SK-N-SH (cell line): Measurements from ENCODE around the gene DYRK2. TPM values are rescaled to one million over a fixed set of nuclear protein-coding genes. Genes with fewer than 3 reads are reported as not detected.

Experiments used
- CTCF ChIA-PET: fragments of 300-600, 350-600 bp; formaldehyde crosslinking; extraction: SDS; loops from one replicate; lab custom pipeline; 2021; lab: Yijun Ruan, JAX
- POLR2A ChIA-PET: fragments of 350-600 bp; sonication (Branson Sonifier 250); formaldehyde crosslinking; extraction: SDS; loops from one replicate; lab custom pipeline; 2020; ENCODE audit warnings: antibody characterized with exemption, inconsistent platforms; lab: Yijun Ruan, JAX
- DNase-seq: peaks from one replicate; pipeline ENCODE4 v3.0.0; 2012
- H2AFZ ChIP-seq: fragments of 200-600 bp; sonication (generic); 2 replicates; pipeline ENCODE4 v1.8.1; 2016; ENCODE audit warnings: antibody characterized with exemption, mild to moderate bottlenecking, low read depth
- H3F3A ChIP-seq: fragments of 200-600 bp; sonication (generic); replicated peaks from 2 replicates; pipeline ENCODE3; 2016; ENCODE audit warnings: antibody characterized with exemption, mild to moderate bottlenecking; ENCODE audit not compliant: insufficient read depth
- H3K27ac ChIP-seq, 2 experiments: fragments of 200-500 bp in 1 of 2; fragments of 200-600 bp in 1 of 2; sonication (Bioruptor generic) in 1 of 2; sonication (generic), shearing (Covaris generic) in 1 of 2; 2 replicates each; pipeline versions ENCODE4 v1.5.1 to v1.6.1; 2014 to 2016; ENCODE audit warnings: low read depth in 2 of 2, inconsistent platforms in 1 of 2, low read length in 1 of 2, mild to moderate bottlenecking in 1 of 2, mixed read lengths in 1 of 2
- H3K27me3 ChIP-seq: fragments of 200-600 bp; sonication (generic), shearing (Covaris generic); 2 replicates; pipeline ENCODE4 v1.6.1; 2016; ENCODE audit warnings: mixed run types; ENCODE audit not compliant: insufficient read depth
- H3K36me3 ChIP-seq, 2 experiments: fragments of 200-500 bp in 1 of 2; fragments of 200-600 bp in 1 of 2; sonication (Bioruptor generic) in 1 of 2; sonication (generic) in 1 of 2; replicated peaks in 1 of 2; 2 replicates each; pipeline versions ENCODE3 to v1.5.1; 2014 to 2016; ENCODE audit warnings: low read length in 1 of 2, mild to moderate bottlenecking in 1 of 2; ENCODE audit not compliant: insufficient read depth in 2 of 2, control insufficient read depth in 1 of 2
- H3K4me1 ChIP-seq, 2 experiments: fragments of 200-500 bp in 1 of 2; fragments of 200-600 bp in 1 of 2; sonication (Bioruptor generic) in 1 of 2; sonication (generic), shearing (Covaris generic) in 1 of 2; 2 replicates each; pipeline versions ENCODE4 v1.5.1 to v1.6.1; 2014 to 2016; ENCODE audit warnings: low read depth in 1 of 2, low read length in 1 of 2, mixed run types in 1 of 2; ENCODE audit not compliant: insufficient read depth in 2 of 2, control insufficient read depth in 1 of 2
- H3K4me2 ChIP-seq: fragments of 200-600 bp; sonication (generic), shearing (Covaris generic); 2 replicates; pipeline ENCODE4 v1.6.1; 2017; ENCODE audit warnings: mixed run types
- H3K4me3 ChIP-seq, 2 experiments: fragments of 200-500 bp in 1 of 2; fragments of 200-600 bp in 1 of 2; sonication (Bioruptor generic) in 1 of 2; sonication (generic), shearing (Covaris generic) in 1 of 2; 2 replicates each; pipeline versions ENCODE4 v1.5.1 to v1.8.1; 2014 to 2016; ENCODE audit warnings: low read depth in 2 of 2, inconsistent platforms in 1 of 2, low read length in 1 of 2, mild to moderate bottlenecking in 1 of 2, mixed read lengths in 1 of 2, moderate library complexity in 1 of 2
- H3K79me2 ChIP-seq: fragments of 200-600 bp; sonication (generic); 2 replicates; pipeline ENCODE4 v1.8.1; 2017; ENCODE audit warnings: mild to moderate bottlenecking; ENCODE audit not compliant: insufficient read depth
- H3K9ac ChIP-seq: fragments of 200-600 bp; sonication (generic); 2 replicates; pipeline ENCODE4 v1.6.1; 2017; ENCODE audit warnings: mixed run types
- H3K9me2 ChIP-seq: fragments of 200-600 bp; sonication (generic); 2 replicates; pipeline ENCODE4 v1.6.1; 2017; ENCODE audit warnings: mixed run types
- H3K9me3 ChIP-seq: fragments of 200-600 bp; sonication (generic); 2 replicates; pipeline ENCODE4 v1.6.1; 2017; ENCODE audit warnings: mixed run types, mild to moderate bottlenecking, moderate library complexity
- H4K20me1 ChIP-seq: fragments of 200-600 bp; sonication (generic); 2 replicates; pipeline ENCODE4 v1.6.1; 2017; ENCODE audit warnings: mild to moderate bottlenecking, mixed run types; ENCODE audit not compliant: insufficient read depth
- EP300 ChIP-seq, 2 experiments: IDR thresholded peaks; 2 replicates each; pipeline versions ENCODE4 v1.4.0 to v1.6.1; 2012; ENCODE audit warnings: borderline replicate concordance in 1 of 2, low read depth in 1 of 2, low read length in 1 of 2
- EZH2phosphoT487 ChIP-seq: fragments of 200-600 bp; sonication (generic); IDR thresholded peaks from 2 replicates; pipeline ENCODE4 v1.6.1; 2017; ENCODE audit warnings: low read depth, mixed run types, mild to moderate bottlenecking, antibody characterized with exemption, moderate library complexity, borderline replicate concordance
- FOXM1 ChIP-seq: IDR thresholded peaks from 2 replicates; pipeline ENCODE4 v1.4.0; 2012; ENCODE audit warnings: low read depth, mild to moderate bottlenecking
- MEF2A ChIP-seq: IDR thresholded peaks from 2 replicates; pipeline ENCODE4 v1.4.0; 2012; ENCODE audit warnings: low read depth, borderline replicate concordance
- MXI1 ChIP-seq: IDR thresholded peaks from 2 replicates; pipeline ENCODE4 v1.6.1; 2012; ENCODE audit warnings: mild to moderate bottlenecking, low read depth, low read length, improper control_type of control experiment
- NFIC ChIP-seq: IDR thresholded peaks from 2 replicates; pipeline ENCODE4 v1.4.0; 2012; ENCODE audit warnings: borderline replicate concordance
- RCOR1 ChIP-seq: fragments of 150-350 bp; IDR thresholded peaks from 2 replicates; pipeline ENCODE4 v1.6.1; 2017; ENCODE audit warnings: antibody characterized with exemption, low read length
- RXRA ChIP-seq: IDR thresholded peaks from 2 replicates; pipeline ENCODE4 v1.4.0; 2012; ENCODE audit warnings: low read depth, mild to moderate bottlenecking, borderline replicate concordance
- SIN3A ChIP-seq: IDR thresholded peaks from 2 replicates; pipeline ENCODE4 v1.6.1; 2012; ENCODE audit warnings: low read depth, mild to moderate bottlenecking, low read length, moderate library complexity, borderline replicate concordance
- TCF12 ChIP-seq: IDR thresholded peaks from 2 replicates; pipeline ENCODE4 v1.4.0; 2012
- YY1 ChIP-seq: IDR thresholded peaks from 2 replicates; pipeline ENCODE4 v1.4.0; 2012; ENCODE audit warnings: low read depth, mild to moderate bottlenecking
- WGBS: methylation state at CpG from one replicate; pipeline ENCODE4 v1.1.6; 2017; ENCODE audit warnings: low lambda C conversion rate; 5-methylcytosine and 5-hydroxymethylcytosine counted together
- polyA plus RNA-seq, 3 experiments: library from polyadenylated mRNA; depleted of rRNA; stranded (reverse); fragments of >200 nt; gene quantifications; 2 replicates each; pipeline ENCODE4 v1.2.3, GENCODE V29; 2012
- TF ChIP-seq, protein P1 (sequence below): IDR thresholded peaks from 2 replicates; pipeline ENCODE4 v1.4.0; 2012; ENCODE audit warnings: low read depth, borderline replicate concordance
- TF ChIP-seq, protein P2 (sequence below): fragments of 200-600 bp; sonication (generic); IDR thresholded peaks from 2 replicates; pipeline ENCODE4 v1.6.1; 2017; ENCODE audit warnings: antibody characterized with exemption, mild to moderate bottlenecking, moderate library complexity
- TF ChIP-seq, protein P3 (sequence below): IDR thresholded peaks from 2 replicates; pipeline ENCODE4 v1.6.1; 2012; ENCODE audit warnings: mild to moderate bottlenecking, low read depth, low read length, moderate library complexity
- TF ChIP-seq, protein P4 (sequence below): IDR thresholded peaks from 2 replicates; pipeline ENCODE4; 2012
- TF ChIP-seq, protein P5 (sequence below): fragments of 150-350 bp; IDR thresholded peaks from 2 replicates; pipeline ENCODE4 v1.6.1; 2016; ENCODE audit warnings: mild to moderate bottlenecking, low read depth, low read length
- TF ChIP-seq, protein P6 (sequence below): IDR thresholded peaks from 2 replicates; pipeline ENCODE4 v1.4.0; 2012; ENCODE audit warnings: low read depth
- TF ChIP-seq, protein P7 (sequence below): IDR thresholded peaks from 2 replicates; pipeline ENCODE4 v1.4.0; 2012; ENCODE audit warnings: low read depth, borderline replicate concordance

The DYRK2 gene
- polyA plus RNA-seq, 1 of the 3 experiments (the other 2 are of a cell fraction), result 48.8 TPM

DNA sequence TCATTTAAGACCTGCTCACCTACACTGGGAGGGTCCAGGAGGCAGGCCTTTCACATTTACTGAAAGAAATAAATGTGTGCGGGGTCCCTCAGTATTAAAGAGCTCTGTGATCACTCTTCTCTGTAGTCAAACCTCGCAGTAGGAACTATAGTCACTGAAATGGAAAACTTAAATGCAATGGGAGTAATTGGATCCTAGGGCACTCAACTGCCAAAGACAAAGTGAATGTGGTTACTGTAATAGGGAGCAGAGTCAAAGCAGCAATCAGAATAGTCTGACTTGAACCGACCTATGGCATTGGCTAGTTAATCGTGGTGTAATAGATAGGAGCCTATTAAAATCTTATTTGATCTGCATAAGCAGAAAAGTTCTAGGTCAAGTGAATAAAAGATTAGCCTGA, 26.6 kb upstream of the DYRK2 start:
- Histone ChIP-seq H3K79me2 (no peaks in the 10 kb centered on the region), H3K4me2 (no peak overlapping the region), H3K9me2 (no peaks in the 10 kb centered on the region), H4K20me1 (no peaks in the 10 kb centered on the region), H3K27ac (no peak overlapping the region), H3K4me3 (no peak overlapping the region), H3K27me3 (no peaks in the 10 kb centered on the region), H3F3A (no peaks in the 10 kb centered on the region), H3K9me3 (no peaks in the 10 kb centered on the region), H3K36me3 (no peaks in the 10 kb centered on the region), H2AFZ (no peak overlapping the region), H3K4me1 (no peaks in the 10 kb centered on the region; a peak in 1 of 4 replicates), H3K9ac (no peak overlapping the region)
- 79% methylated on average over 4 of the region's 4 CpGs for WGBS
- DNase-seq, result no peak
- ChIA-PET POLR2A (no interaction called here), CTCF (no interaction called here)
- TF ChIP-seq EP300 (IDR thresholded peaks at IDR 0.05; ENCODE audit: borderline replicate concordance in 1 of 2, low read depth in 1 of 2, low read length in 1 of 2) (no peak), FOXM1 (no peak), SIN3A (no peak), RXRA (no peak), MXI1 (no peak), NFIC (no peak), YY1 (no peak), MEF2A (no peak), TCF12 (no peak), EZH2phosphoT487 (no peak), RCOR1 (no peak)
- TF ChIP-seq, protein P1, sequence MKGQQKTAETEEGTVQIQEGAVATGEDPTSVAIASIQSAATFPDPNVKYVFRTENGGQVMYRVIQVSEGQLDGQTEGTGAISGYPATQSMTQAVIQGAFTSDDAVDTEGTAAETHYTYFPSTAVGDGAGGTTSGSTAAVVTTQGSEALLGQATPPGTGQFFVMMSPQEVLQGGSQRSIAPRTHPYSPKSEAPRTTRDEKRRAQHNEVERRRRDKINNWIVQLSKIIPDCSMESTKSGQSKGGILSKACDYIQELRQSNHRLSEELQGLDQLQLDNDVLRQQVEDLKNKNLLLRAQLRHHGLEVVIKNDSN, result no peak
- TF ChIP-seq, protein P2, sequence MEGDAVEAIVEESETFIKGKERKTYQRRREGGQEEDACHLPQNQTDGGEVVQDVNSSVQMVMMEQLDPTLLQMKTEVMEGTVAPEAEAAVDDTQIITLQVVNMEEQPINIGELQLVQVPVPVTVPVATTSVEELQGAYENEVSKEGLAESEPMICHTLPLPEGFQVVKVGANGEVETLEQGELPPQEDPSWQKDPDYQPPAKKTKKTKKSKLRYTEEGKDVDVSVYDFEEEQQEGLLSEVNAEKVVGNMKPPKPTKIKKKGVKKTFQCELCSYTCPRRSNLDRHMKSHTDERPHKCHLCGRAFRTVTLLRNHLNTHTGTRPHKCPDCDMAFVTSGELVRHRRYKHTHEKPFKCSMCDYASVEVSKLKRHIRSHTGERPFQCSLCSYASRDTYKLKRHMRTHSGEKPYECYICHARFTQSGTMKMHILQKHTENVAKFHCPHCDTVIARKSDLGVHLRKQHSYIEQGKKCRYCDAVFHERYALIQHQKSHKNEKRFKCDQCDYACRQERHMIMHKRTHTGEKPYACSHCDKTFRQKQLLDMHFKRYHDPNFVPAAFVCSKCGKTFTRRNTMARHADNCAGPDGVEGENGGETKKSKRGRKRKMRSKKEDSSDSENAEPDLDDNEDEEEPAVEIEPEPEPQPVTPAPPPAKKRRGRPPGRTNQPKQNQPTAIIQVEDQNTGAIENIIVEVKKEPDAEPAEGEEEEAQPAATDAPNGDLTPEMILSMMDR, result no peak
- TF ChIP-seq, protein P3, sequence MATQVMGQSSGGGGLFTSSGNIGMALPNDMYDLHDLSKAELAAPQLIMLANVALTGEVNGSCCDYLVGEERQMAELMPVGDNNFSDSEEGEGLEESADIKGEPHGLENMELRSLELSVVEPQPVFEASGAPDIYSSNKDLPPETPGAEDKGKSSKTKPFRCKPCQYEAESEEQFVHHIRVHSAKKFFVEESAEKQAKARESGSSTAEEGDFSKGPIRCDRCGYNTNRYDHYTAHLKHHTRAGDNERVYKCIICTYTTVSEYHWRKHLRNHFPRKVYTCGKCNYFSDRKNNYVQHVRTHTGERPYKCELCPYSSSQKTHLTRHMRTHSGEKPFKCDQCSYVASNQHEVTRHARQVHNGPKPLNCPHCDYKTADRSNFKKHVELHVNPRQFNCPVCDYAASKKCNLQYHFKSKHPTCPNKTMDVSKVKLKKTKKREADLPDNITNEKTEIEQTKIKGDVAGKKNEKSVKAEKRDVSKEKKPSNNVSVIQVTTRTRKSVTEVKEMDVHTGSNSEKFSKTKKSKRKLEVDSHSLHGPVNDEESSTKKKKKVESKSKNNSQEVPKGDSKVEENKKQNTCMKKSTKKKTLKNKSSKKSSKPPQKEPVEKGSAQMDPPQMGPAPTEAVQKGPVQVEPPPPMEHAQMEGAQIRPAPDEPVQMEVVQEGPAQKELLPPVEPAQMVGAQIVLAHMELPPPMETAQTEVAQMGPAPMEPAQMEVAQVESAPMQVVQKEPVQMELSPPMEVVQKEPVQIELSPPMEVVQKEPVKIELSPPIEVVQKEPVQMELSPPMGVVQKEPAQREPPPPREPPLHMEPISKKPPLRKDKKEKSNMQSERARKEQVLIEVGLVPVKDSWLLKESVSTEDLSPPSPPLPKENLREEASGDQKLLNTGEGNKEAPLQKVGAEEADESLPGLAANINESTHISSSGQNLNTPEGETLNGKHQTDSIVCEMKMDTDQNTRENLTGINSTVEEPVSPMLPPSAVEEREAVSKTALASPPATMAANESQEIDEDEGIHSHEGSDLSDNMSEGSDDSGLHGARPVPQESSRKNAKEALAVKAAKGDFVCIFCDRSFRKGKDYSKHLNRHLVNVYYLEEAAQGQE, result no peak
- TF ChIP-seq, protein P4, sequence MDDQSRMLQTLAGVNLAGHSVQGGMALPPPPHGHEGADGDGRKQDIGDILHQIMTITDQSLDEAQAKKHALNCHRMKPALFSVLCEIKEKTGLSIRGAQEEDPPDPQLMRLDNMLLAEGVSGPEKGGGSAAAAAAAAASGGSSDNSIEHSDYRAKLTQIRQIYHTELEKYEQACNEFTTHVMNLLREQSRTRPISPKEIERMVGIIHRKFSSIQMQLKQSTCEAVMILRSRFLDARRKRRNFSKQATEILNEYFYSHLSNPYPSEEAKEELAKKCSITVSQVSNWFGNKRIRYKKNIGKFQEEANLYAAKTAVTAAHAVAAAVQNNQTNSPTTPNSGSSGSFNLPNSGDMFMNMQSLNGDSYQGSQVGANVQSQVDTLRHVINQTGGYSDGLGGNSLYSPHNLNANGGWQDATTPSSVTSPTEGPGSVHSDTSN, result no peak
- TF ChIP-seq, protein P5, sequence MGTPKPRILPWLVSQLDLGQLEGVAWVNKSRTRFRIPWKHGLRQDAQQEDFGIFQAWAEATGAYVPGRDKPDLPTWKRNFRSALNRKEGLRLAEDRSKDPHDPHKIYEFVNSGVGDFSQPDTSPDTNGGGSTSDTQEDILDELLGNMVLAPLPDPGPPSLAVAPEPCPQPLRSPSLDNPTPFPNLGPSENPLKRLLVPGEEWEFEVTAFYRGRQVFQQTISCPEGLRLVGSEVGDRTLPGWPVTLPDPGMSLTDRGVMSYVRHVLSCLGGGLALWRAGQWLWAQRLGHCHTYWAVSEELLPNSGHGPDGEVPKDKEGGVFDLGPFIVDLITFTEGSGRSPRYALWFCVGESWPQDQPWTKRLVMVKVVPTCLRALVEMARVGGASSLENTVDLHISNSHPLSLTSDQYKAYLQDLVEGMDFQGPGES, result no peak
- TF ChIP-seq, protein P6, sequence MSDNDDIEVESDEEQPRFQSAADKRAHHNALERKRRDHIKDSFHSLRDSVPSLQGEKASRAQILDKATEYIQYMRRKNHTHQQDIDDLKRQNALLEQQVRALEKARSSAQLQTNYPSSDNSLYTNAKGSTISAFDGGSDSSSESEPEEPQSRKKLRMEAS, result no peak
- TF ChIP-seq, protein P7, sequence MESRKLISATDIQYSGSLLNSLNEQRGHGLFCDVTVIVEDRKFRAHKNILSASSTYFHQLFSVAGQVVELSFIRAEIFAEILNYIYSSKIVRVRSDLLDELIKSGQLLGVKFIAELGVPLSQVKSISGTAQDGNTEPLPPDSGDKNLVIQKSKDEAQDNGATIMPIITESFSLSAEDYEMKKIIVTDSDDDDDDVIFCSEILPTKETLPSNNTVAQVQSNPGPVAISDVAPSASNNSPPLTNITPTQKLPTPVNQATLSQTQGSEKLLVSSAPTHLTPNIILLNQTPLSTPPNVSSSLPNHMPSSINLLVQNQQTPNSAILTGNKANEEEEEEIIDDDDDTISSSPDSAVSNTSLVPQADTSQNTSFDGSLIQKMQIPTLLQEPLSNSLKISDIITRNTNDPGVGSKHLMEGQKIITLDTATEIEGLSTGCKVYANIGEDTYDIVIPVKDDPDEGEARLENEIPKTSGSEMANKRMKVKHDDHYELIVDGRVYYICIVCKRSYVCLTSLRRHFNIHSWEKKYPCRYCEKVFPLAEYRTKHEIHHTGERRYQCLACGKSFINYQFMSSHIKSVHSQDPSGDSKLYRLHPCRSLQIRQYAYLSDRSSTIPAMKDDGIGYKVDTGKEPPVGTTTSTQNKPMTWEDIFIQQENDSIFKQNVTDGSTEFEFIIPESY, result no peak
